A549 (cell line): ENCODE results near the gene FNIP1. TPM values are rescaled to one million over a fixed set of nuclear protein-coding genes. Genes with fewer than 3 reads are reported as not detected.

Experiments used
- ATAC-seq, 2 experiments: fragments of 200-7000 bp in 1 of 2; fragments of >200 bp in 1 of 2; cut with Nextera tagmentation in 1 of 2; cut with Tn5 transposase in 1 of 2; 3 replicates each; pipeline versions ENCODE4 v1.8.0 to v1.9.1; 2018 to 2020; ENCODE audit warnings: mild to moderate bottlenecking in 1 of 2, moderate library complexity in 1 of 2
- CTCF ChIA-PET: fragments of 300-600 bp; sonication (Branson Sonifier 250); formaldehyde crosslinking; extraction: SDS; loops from one replicate; lab custom pipeline; 2021; ENCODE audit warnings: antibody characterized with exemption, inconsistent platforms; lab: Yijun Ruan, JAX
- POLR2A ChIA-PET: fragments of 350-600 bp; formaldehyde crosslinking; extraction: SDS; loops from one replicate; lab custom pipeline; 2021; ENCODE audit warnings: antibody characterized with exemption, inconsistent platforms; lab: Yijun Ruan, JAX
- DNase-seq, 2 experiments: peaks; one replicate each; pipeline versions ENCODE4 v3.0.0 to v3.0.0-alpha.2; 2011 to 2016; ENCODE audit warnings: low read depth in 1 of 2, low spot score in 1 of 2
- FAIRE-seq: peaks from 2 replicates; lab custom pipeline; 2011; peaks lifted over from hg19 to GRCh38; lab: Jason Lieb, UNC
- H3K27ac ChIP-seq, 2 experiments: fragments of >200 bp; sonication (Bioruptor Twin); formaldehyde crosslinking; 3 replicates each; pipeline ENCODE4 v1.5.1; 2016 to 2017
- H3K4me1 ChIP-seq: fragments of >200 bp; sonication (Bioruptor Twin); formaldehyde crosslinking; 3 replicates; pipeline ENCODE4 v1.6.1; 2016
- H3K4me2 ChIP-seq: fragments of >200 bp; sonication (Bioruptor Twin); formaldehyde crosslinking; 3 replicates; pipeline ENCODE4 v1.6.1; 2016
- H3K4me3 ChIP-seq: fragments of >200 bp; sonication (Bioruptor Twin); formaldehyde crosslinking; 3 replicates; pipeline ENCODE4 v1.5.1; 2016
- H3K9me3 ChIP-seq: fragments of >200 bp; sonication (Bioruptor Twin); formaldehyde crosslinking; 3 replicates; pipeline ENCODE4 v1.6.1; 2016
- BHLHE40 ChIP-seq: IDR thresholded peaks from 2 replicates; pipeline ENCODE4 v1.6.1; 2012; ENCODE audit warnings: low read depth, low read length, inconsistent platforms
- CBX2 ChIP-seq: fragments of 200-600 bp; sonication (generic); IDR thresholded peaks from 2 replicates; pipeline ENCODE4 v1.6.1; 2016; ENCODE audit warnings: low read depth, mild to moderate bottlenecking, borderline replicate concordance
- CBX8 ChIP-seq: fragments of 200-600 bp; sonication (generic); IDR thresholded peaks from 2 replicates; pipeline ENCODE4 v1.6.1; 2016
- CEBPB ChIP-seq, 2 experiments: fragments of >200 bp in 1 of 2; sonication (Bioruptor Twin) in 1 of 2; formaldehyde crosslinking in 1 of 2; IDR thresholded peaks; 2 replicates each; pipeline ENCODE4 v1.6.1; 2012 to 2016
- E2F6 ChIP-seq: IDR thresholded peaks from 2 replicates; pipeline ENCODE4 v1.6.1; 2012; ENCODE audit warnings: low read depth, borderline replicate concordance
- ELK1 ChIP-seq: fragments of 150-350 bp; IDR thresholded peaks from 2 replicates; pipeline ENCODE4 v1.6.1; 2014; ENCODE audit warnings: low read depth, mild to moderate bottlenecking, low read length
- HES2 ChIP-seq: fragments of >200 bp; sonication (Bioruptor Twin); formaldehyde crosslinking; IDR thresholded peaks from 2 replicates; pipeline ENCODE4 v1.6.1; 2016
- HEYL ChIP-seq: fragments of 250-450 bp; sonication (Bioruptor Pico); IDR thresholded peaks from 2 replicates; pipeline ENCODE4 v1.8.0; 2021; ENCODE audit warnings: mild to moderate bottlenecking, moderate library complexity
- HMGXB4 ChIP-seq: fragments of 250-450 bp; sonication (Bioruptor Pico); IDR thresholded peaks from 2 replicates; pipeline ENCODE4 v1.5.0; 2021; ENCODE audit warnings: mild to moderate bottlenecking, moderate library complexity, borderline replicate concordance
- HOXB13 ChIP-seq: fragments of 250-450 bp; sonication (Bioruptor Pico); IDR thresholded peaks from 2 replicates; pipeline ENCODE4 v1.5.0; 2020; ENCODE audit warnings: low read depth, mild to moderate bottlenecking, moderate library complexity
- JUNB ChIP-seq: fragments of >200 bp; sonication (Bioruptor Twin); formaldehyde crosslinking; IDR thresholded peaks from 2 replicates; pipeline ENCODE4 v1.6.1; 2016
- MAFK ChIP-seq: fragments of 450-650 bp; IDR thresholded peaks from 2 replicates; pipeline ENCODE4 v1.6.1; 2014; ENCODE audit not compliant: partially characterized antibody
- MAX ChIP-seq: IDR thresholded peaks from 2 replicates; pipeline ENCODE4 v1.6.1; 2012
- NFE2L2 ChIP-seq: fragments of 150-350 bp; conservative IDR thresholded peaks from 2 replicates; pipeline ENCODE4 v1.6.1; 2014; ENCODE audit warnings: low read length
- RARB ChIP-seq: fragments of 250-450 bp; sonication (Bioruptor Pico); IDR thresholded peaks from 2 replicates; pipeline ENCODE4 v1.8.0; 2021; ENCODE audit warnings: mild to moderate bottlenecking, moderate library complexity
- RCOR1 ChIP-seq: fragments of 150-350 bp; IDR thresholded peaks from 2 replicates; pipeline ENCODE4 v1.6.1; 2014; ENCODE audit warnings: antibody characterized with exemption, low read length, low read depth
- REST ChIP-seq: fragments of 200-600 bp; sonication (generic); IDR thresholded peaks from 2 replicates; pipeline ENCODE4 v1.6.1; 2016; ENCODE audit warnings: antibody characterized with exemption, mild to moderate bottlenecking, moderate library complexity
- RFX5 ChIP-seq: fragments of 450-650 bp; IDR thresholded peaks from 2 replicates; pipeline ENCODE4 v1.7.1; 2014; ENCODE audit warnings: antibody characterized with exemption, mild to moderate bottlenecking, moderate library complexity
- SMC3 ChIP-seq: fragments of >200 bp; sonication (Bioruptor Twin); formaldehyde crosslinking; IDR thresholded peaks from 3 replicates; pipeline ENCODE4 v1.6.1; 2018; ENCODE audit warnings: inconsistent platforms
- SREBF2 ChIP-seq: fragments of 450-650 bp; IDR thresholded peaks from 2 replicates; pipeline ENCODE4 v1.6.1; 2014; ENCODE audit warnings: mild to moderate bottlenecking, moderate library complexity
- TFCP2L1 ChIP-seq: fragments of 250-450 bp; sonication (Bioruptor Pico); IDR thresholded peaks from 2 replicates; pipeline ENCODE4 v1.5.0; 2021; ENCODE audit warnings: mild to moderate bottlenecking
- TP53 ChIP-seq: fragments of 250-450 bp; sonication (Bioruptor Pico); IDR thresholded peaks from 2 replicates; pipeline ENCODE4 v1.5.0; 2021; ENCODE audit warnings: mild to moderate bottlenecking, moderate library complexity
- USF2 ChIP-seq: fragments of 450-650 bp; IDR thresholded peaks from 2 replicates; pipeline ENCODE4 v1.6.1; 2014; ENCODE audit warnings: antibody characterized with exemption
- ZC3H11A ChIP-seq: fragments of 450-650 bp; IDR thresholded peaks from 2 replicates; pipeline ENCODE4 v1.6.1; 2014; ENCODE audit warnings: antibody characterized with exemption, mild to moderate bottlenecking
- ZFP36 ChIP-seq: fragments of 450-650 bp; IDR thresholded peaks from 2 replicates; pipeline ENCODE4 v1.6.1; 2014; ENCODE audit warnings: borderline replicate concordance; ENCODE audit not compliant: partially characterized antibody
- WGBS: methylation state at CpG from one replicate; pipeline ENCODE4 v1.1.6; 2017; ENCODE audit errors: missing lambda C conversion rate; 5-methylcytosine and 5-hydroxymethylcytosine counted together
- polyA plus RNA-seq, 4 experiments: library from polyadenylated mRNA; depleted of rRNA in 3 of 4; stranded (reverse); fragments of >200 nt; fragmentation: RNase III in 1 of 4; extraction: RNeasy Plus Mini Kit Qiagen cat#74134 plus additional on column Dnase treatment in 1 of 4; gene quantifications; 2 replicates in 3 of 4; 3 replicates in 1 of 4; pipeline ENCODE4 v1.2.3, GENCODE V29; 2011 to 2017

FNIP1 gene
- polyA plus RNA-seq, 2 of the 4 experiments (the other 2 are of a cell fraction) = 7.5 to 9.6 TPM

GRCh38 chr5:131644822-131645221, 152.0 kb downstream of the FNIP1 start:
- Histone ChIP-seq H3K4me3 (no peak overlapping the region), H3K9me3 (no peaks in the 10 kb centered on the region), H3K27ac (no peak overlapping the region), H3K4me2 (no peak overlapping the region), H3K4me1 (peaks cover 3% of the 10 kb centered on the region; the same call in 1 of the 3 replicates)
- ATAC-seq (no peak), DNase-seq (no peak), FAIRE-seq (no peak)
- POLR2A ChIA-PET = interaction anchor here (0.7 kb wide), 1 partner anchor 152 kb away, joined by 3 read pairs; the partner anchor contains the start of gene FNIP1
- TF ChIP-seq JUNB (no peak), ELK1 (no peak), MAFK (no peak), TFCP2L1 (CRISPR knock-in tag) (no peak), CEBPB (IDR thresholded peaks at IDR 0.05) (no peak), HES2 (no peak), SREBF2 (no peak), HMGXB4 (no peak), RCOR1 (no peak), BHLHE40 (no peak), HOXB13 (CRISPR knock-in tag) (no peak), RFX5 (no peak), E2F6 (no peak), CBX8 (no peak), TP53 (CRISPR knock-in tag) (no peak), NFE2L2 (no peak), CBX2 (no peak)
- CTCF ChIA-PET = interaction anchor here (0.6 to 1.0 kb wide), 2 partner anchors 55 to 790 kb away, joined by 3 to 4 read pairs; no protein-coding TSS in a partner anchor
- 93% methylated on average over 7 of the region's 7 CpGs for WGBS

GRCh38 chr5:131644370-131644769, 152.4 kb downstream of the FNIP1 start:
- Histone ChIP-seq H3K4me3 (no peak overlapping the region), H3K4me2 (no peak overlapping the region), H3K9me3 (no peaks in the 10 kb centered on the region), H3K27ac (no peak overlapping the region), H3K4me1 (peaks cover 3% of the 10 kb centered on the region; the same call in 1 of the 3 replicates)
- no peak for TF ChIP-seq E2F6
- TF ChIP-seq RARB = no peak
- no peak for TF ChIP-seq HEYL (CRISPR knock-in tag)
- no peak for TF ChIP-seq MAFK
- no peak for TF ChIP-seq ZFP36
- no peak for TF ChIP-seq ZC3H11A
- no peak for TF ChIP-seq REST
- no peak for TF ChIP-seq JUNB
- TF ChIP-seq USF2 = no peak
- TF ChIP-seq HMGXB4 = no peak
- no peak for TF ChIP-seq NFE2L2
- no peak for TF ChIP-seq MAX
- no peak for TF ChIP-seq SMC3
- ATAC-seq (no peak), FAIRE-seq (no peak), DNase-seq (no peak)
- ChIA-PET CTCF (interaction anchor here (0.6 to 1.0 kb wide), 2 partner anchors 55 to 790 kb away, joined by 3 to 4 read pairs; no protein-coding TSS in a partner anchor), POLR2A (no interaction called here)
- WGBS = 93% methylated on average over 1 of the region's 1 CpG
